ENCODE measurements around the gene RAB3C. TPM values are rescaled to one million over a fixed set of nuclear protein-coding genes. Genes with fewer than 3 reads are reported as not detected.

Gene RAB3C
- total RNA-seq, 4 donors from 2014 or later: 1.1 to 2.7 (median 1.2) TPM; not detected in 1

- Histone ChIP-seq H3K36me3 (no peaks in the 10 kb centered on the region), H3K27ac (peak overlapping the region in 1 of 4 donors; percentile 25), H3K4me3 (no peak overlapping the region), H3K27me3 (no peaks in the 10 kb centered on the region), H3K9me3 (no peaks in the 10 kb centered on the region), H3K4me1 (no peaks in the 10 kb centered on the region)
- TF ChIP-seq CTCF (IDR thresholded peaks at IDR 0.05) (no peak), POLR2A (IDR thresholded peaks at IDR 0.05) (no peak)
- DNase-seq: no peak
These were observed 305.0 kb downstream of the RAB3C start for GRCh38 chr5:58887721-58888409.

- no peak for TF ChIP-seq CTCF (IDR thresholded peaks at IDR 0.05)
- TF ChIP-seq POLR2A (IDR thresholded peaks at IDR 0.05): no peak
- Histone ChIP-seq H3K27me3 (no peaks in the 10 kb centered on the region), H3K27ac (no peak overlapping the region), H3K36me3 (no peaks in the 10 kb centered on the region), H3K9me3 (no peaks in the 10 kb centered on the region), H3K4me3 (no peak overlapping the region), H3K4me1 (no peaks in the 10 kb centered on the region)
- no peak for DNase-seq
These were observed 307.4 kb downstream of the RAB3C start for GRCh38 chr5:58890265-58890664.

- no peak for DNase-seq
- no peak overlapping the region for H3K27ac ChIP-seq
These were observed 307.8 kb downstream of the RAB3C start for GRCh38 chr5:58890701-58891085.

GRCh38 chr5:58891086-58891970 lies 308.5 kb downstream of the RAB3C start:
- H3K27me3 ChIP-seq: no peaks in the 10 kb centered on the region
- no peaks in the 10 kb centered on the region for H3K9me3 ChIP-seq
- no peaks in the 10 kb centered on the region for H3K36me3 ChIP-seq
- DNase-seq: peak; percentile 43 to 84 (median 64)
- H3K4me1 ChIP-seq: no peaks in the 10 kb centered on the region
- H3K4me3 ChIP-seq: no peak overlapping the region
- peak overlapping the region in 1 of 4 donors; percentile 10 for H3K27ac ChIP-seq
- TF ChIP-seq CTCF (IDR thresholded peaks at IDR 0.05) (peak; percentile 26 to 71 (median 54)), POLR2A (IDR thresholded peaks at IDR 0.05) (no peak)

More at GRCh38 chr5:58890701-58891085, 307.8 kb downstream of the RAB3C start:
- Histone ChIP-seq H3K4me1 (no peaks in the 10 kb centered on the region), H3K27me3 (no peaks in the 10 kb centered on the region), H3K4me3 (no peak overlapping the region), H3K9me3 (no peaks in the 10 kb centered on the region), H3K36me3 (no peaks in the 10 kb centered on the region)
- TF ChIP-seq POLR2A (IDR thresholded peaks at IDR 0.05) (no peak), CTCF (IDR thresholded peaks at IDR 0.05) (no peak)

- H3K4me3 ChIP-seq: no peak overlapping the region
- H3K9me3 ChIP-seq: no peaks in the 10 kb centered on the region
- H3K36me3 ChIP-seq: no peaks in the 10 kb centered on the region
- H3K4me1 ChIP-seq: no peaks in the 10 kb centered on the region
- no peak overlapping the region for H3K27ac ChIP-seq
- no peaks in the 10 kb centered on the region for H3K27me3 ChIP-seq
- no peak for TF ChIP-seq POLR2A (IDR thresholded peaks at IDR 0.05)
- TF ChIP-seq CTCF (IDR thresholded peaks at IDR 0.05): no peak
- no peak for DNase-seq
These were observed 309.1 kb downstream of the RAB3C start for GRCh38 chr5:58891971-58892343.

Data from Peyer's patch (tissue), 4 donors.